ENCODE results near the gene ECI1. TPM values are rescaled to one million over a fixed set of nuclear protein-coding genes. Genes with fewer than 3 reads are reported as not detected.

Gene ECI1
- polyA plus RNA-seq, 3 donors: 29.9 to 74.5 (median 52.3) TPM

GRCh38 chr16:2190002-2190658 lies 61.3 kb downstream of the ECI1 start:
- DNase-seq: no peak
- Histone ChIP-seq H3K9ac (ENCODE audit: insufficient read depth, low read length, poor library complexity, severe bottlenecking) (no peak overlapping the region), H2AFZ (ENCODE audit: insufficient read depth, low read depth, low read length, poor library complexity, severe bottlenecking) (no peak overlapping the region), H3K4me3 (replicated peaks in 1 of 3; ENCODE audit: low read depth in 2 of 3, low read length in 3 of 3) (no peak overlapping the region), H3K27ac (ENCODE audit: low read depth in 1 of 2, low read length in 2 of 2) (no peak overlapping the region), H3K4me2 (replicated peaks; ENCODE audit: extremely low read depth, low read length, poor library complexity, severe bottlenecking) (no peak overlapping the region), H4K20me1 (ENCODE audit: insufficient read depth, low read length) (no peaks in the 10 kb centered on the region), H3K36me3 (replicated peaks in 1 of 2; ENCODE audit: control insufficient read depth in 1 of 2, insufficient read depth in 2 of 2, low read length in 2 of 2) (no peaks in the 10 kb centered on the region), H3K9me3 (replicated peaks in 1 of 2; ENCODE audit: control insufficient read depth in 1 of 2, insufficient read depth in 1 of 2, low read length in 2 of 2) (no peaks in the 10 kb centered on the region), H3K4me1 (ENCODE audit: control insufficient read depth in 1 of 2, insufficient read depth in 2 of 2, low read length in 2 of 2) (no peaks in the 10 kb centered on the region), H3K79me2 (ENCODE audit: insufficient read depth, low read length) (no peaks in the 10 kb centered on the region), H3K27me3 (ENCODE audit: control insufficient read depth in 2 of 2, insufficient read depth in 2 of 2, low read length in 2 of 2) (peaks cover 9 to 19% of the 10 kb centered on the region in 2 donors)
- peaks cover 24 to 30% (median 28%) of the 10 kb centered on the region in 3 donors for H3K27me3 Mint-ChIP-seq (ENCODE audit: low read depth in 3 of 3)
- H3K4me3 Mint-ChIP-seq: no peak overlapping the region
- H3K9me3 Mint-ChIP-seq: peaks cover 0 to 8% (median 0%) of the 10 kb centered on the region in 7 donors
- intact Hi-C loops (cut with micrococcal nuclease): no loop called here
- H3K27ac Mint-ChIP-seq: no peak overlapping the region
- TF ChIP-seq CTCF (IDR thresholded peaks at IDR 0.05): no peak
- peaks cover 4% of the 10 kb centered on the region for H3K4me1 Mint-ChIP-seq
- H3K36me3 Mint-ChIP-seq: no peaks in the 10 kb centered on the region
- WGBS (ENCODE audit: insufficient coverage): 94% methylated on average over 23 of the region's 24 CpGs

Small RNA genes within 50 kb of the gene (small RNA-seq; reads per million reads assigned to genes)
- gene MIR3677 (ENCODE audit: insufficient read length, low read depth): not detected
- not detected for gene MIR4717 (ENCODE audit: insufficient read length, low read depth)

Other genes starting within 250 kb of the ECI1 start
- 10 to 100 TPM in 1 of 3 donors, 1 to 10 TPM in 2; 1.4 to 42.1 (median 1.5) TPM for gene ZNF598, start 241.8 kb downstream of the ECI1 start, polyA plus RNA-seq
- not detected for gene NPW, start 231.8 kb downstream of the ECI1 start, polyA plus RNA-seq
- 1 to 10 TPM in 1 of 3 donors, under 1 TPM in 2; 0.66 to 8.2 (median 0.78) TPM for gene NHERF2, start 224.7 kb downstream of the ECI1 start, polyA plus RNA-seq
- gene NTHL1, start 203.8 kb downstream of the ECI1 start, polyA plus RNA-seq: 10 to 100 TPM in 1 of 3 donors, 1 to 10 TPM in 2; 9.2 to 22.4 (median 9.6) TPM
- 10 to 100 TPM; 11.7 to 95.1 (median 20.8) TPM for gene TSC2, start 203.6 kb downstream of the ECI1 start, polyA plus RNA-seq
- 10 to 100 TPM in 1 of 3 donors, 1 to 10 TPM in 1, under 1 TPM in 1; 0.22 to 53.8 (median 1.6) TPM for gene PKD1, start 115.7 kb downstream of the ECI1 start, polyA plus RNA-seq
- not detected for gene RAB26, start 103.0 kb downstream of the ECI1 start, polyA plus RNA-seq
- gene TRAF7, start 95.8 kb downstream of the ECI1 start, polyA plus RNA-seq: 10 to 100 TPM in 1 of 3 donors, 1 to 10 TPM in 2; 5.9 to 41.9 (median 6.7) TPM
- not detected for gene CASKIN1, start 55.0 kb downstream of the ECI1 start, polyA plus RNA-seq
- 10 to 100 TPM; 29.9 to 54.3 (median 30.5) TPM for gene MLST8, start 46.1 kb downstream of the ECI1 start, polyA plus RNA-seq
- 1 to 10 TPM in 1 of 3 donors, not detected in 2; 8.8 TPM for gene BRICD5, start 40.7 kb downstream of the ECI1 start, polyA plus RNA-seq
- 10 to 100 TPM in 2 of 3 donors, 1 to 10 TPM in 1; 7.2 to 20.2 (median 19.2) TPM for gene PGP, start 36.7 kb downstream of the ECI1 start, polyA plus RNA-seq
- 10 to 100 TPM in 1 of 3 donors, 1 to 10 TPM in 2; 4.9 to 50.9 (median 5.8) TPM for gene E4F1, start 28.0 kb downstream of the ECI1 start, polyA plus RNA-seq
- 1 to 10 TPM in 1 of 3 donors, not detected in 2; 1.1 TPM for gene DNASE1L2, start 15.1 kb downstream of the ECI1 start, polyA plus RNA-seq
- 100 to 1,000 TPM in 2 of 3 donors, 10 to 100 TPM in 1; 93.7 to 176 (median 106) TPM for gene RNPS1, start 16.5 kb upstream of the ECI1 start, polyA plus RNA-seq
- gene ABCA3, start 89.1 kb upstream of the ECI1 start, polyA plus RNA-seq: 1 to 10 TPM in 1 of 3 donors, under 1 TPM in 2; 0.06 to 1.2 (median 0.68) TPM
- under 1 TPM; 0.34 to 0.97 (median 0.68) TPM for gene CCNF, start 177.9 kb upstream of the ECI1 start, polyA plus RNA-seq
- gene TEDC2, start 208.5 kb upstream of the ECI1 start, polyA plus RNA-seq: under 1 TPM in 1 of 3 donors, not detected in 2; 0.28 TPM
- not detected for gene NTN3, start 219.7 kb upstream of the ECI1 start, polyA plus RNA-seq
- gene TBC1D24, start 223.5 kb upstream of the ECI1 start, polyA plus RNA-seq: 1 to 10 TPM in 2 of 3 donors, under 1 TPM in 1; 0.76 to 5.9 (median 2.1) TPM